GM12864 (cell line): ENCODE results near the gene ABCB4.

ENCODE experiments used
- DNase-seq: peaks from one replicate; pipeline ENCODE4 v3.0.0-alpha.2; 2011; ENCODE audit warnings: low read depth
- H3K4me3 ChIP-seq: 2 replicates; pipeline ENCODE4 v1.5.1; 2011; ENCODE audit warnings: mild to moderate bottlenecking, low read depth, low read length, control low read depth
- TF ChIP-seq, protein P1 (sequence below): IDR thresholded peaks from 2 replicates; pipeline ENCODE4 v1.5.1; 2011; ENCODE audit warnings: low read depth, mild to moderate bottlenecking, moderate library complexity, low read length, control low read depth, inconsistent platforms; ENCODE audit errors: missing control alignments

The ABCB4 gene

DNA sequence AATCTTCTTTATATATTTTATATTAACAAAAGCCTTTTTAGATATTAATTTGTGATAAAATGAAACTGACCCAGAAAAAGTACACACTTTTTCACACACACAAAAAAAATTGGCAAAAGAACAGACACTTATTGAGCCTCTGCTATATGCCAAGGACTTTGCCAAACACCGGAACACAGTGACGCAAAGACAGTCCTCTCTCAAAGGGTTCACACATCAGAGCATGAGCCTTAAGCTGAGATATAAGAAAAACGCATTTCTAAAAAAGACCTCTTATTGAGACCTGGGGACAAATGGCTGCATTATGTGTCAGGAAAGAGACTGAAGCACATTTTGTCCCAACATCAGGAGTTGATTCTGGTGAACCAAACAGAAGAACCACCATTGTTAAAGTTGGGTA, 24.0 kb upstream of the ABCB4 start:
- H3K4me3 ChIP-seq, result no peak overlapping the region
- TF ChIP-seq, protein P1, sequence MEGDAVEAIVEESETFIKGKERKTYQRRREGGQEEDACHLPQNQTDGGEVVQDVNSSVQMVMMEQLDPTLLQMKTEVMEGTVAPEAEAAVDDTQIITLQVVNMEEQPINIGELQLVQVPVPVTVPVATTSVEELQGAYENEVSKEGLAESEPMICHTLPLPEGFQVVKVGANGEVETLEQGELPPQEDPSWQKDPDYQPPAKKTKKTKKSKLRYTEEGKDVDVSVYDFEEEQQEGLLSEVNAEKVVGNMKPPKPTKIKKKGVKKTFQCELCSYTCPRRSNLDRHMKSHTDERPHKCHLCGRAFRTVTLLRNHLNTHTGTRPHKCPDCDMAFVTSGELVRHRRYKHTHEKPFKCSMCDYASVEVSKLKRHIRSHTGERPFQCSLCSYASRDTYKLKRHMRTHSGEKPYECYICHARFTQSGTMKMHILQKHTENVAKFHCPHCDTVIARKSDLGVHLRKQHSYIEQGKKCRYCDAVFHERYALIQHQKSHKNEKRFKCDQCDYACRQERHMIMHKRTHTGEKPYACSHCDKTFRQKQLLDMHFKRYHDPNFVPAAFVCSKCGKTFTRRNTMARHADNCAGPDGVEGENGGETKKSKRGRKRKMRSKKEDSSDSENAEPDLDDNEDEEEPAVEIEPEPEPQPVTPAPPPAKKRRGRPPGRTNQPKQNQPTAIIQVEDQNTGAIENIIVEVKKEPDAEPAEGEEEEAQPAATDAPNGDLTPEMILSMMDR, result no peak

GRCh38 chr7:87498893-87499292, 23.4 kb upstream of the ABCB4 start:
- TF ChIP-seq, protein P1, result no peak
- no peak overlapping the region for H3K4me3 ChIP-seq
- DNase-seq, result no peak

More for the DNA sequence above, 24.0 kb upstream of the ABCB4 start:
- DNase-seq, result no peak

DNA sequence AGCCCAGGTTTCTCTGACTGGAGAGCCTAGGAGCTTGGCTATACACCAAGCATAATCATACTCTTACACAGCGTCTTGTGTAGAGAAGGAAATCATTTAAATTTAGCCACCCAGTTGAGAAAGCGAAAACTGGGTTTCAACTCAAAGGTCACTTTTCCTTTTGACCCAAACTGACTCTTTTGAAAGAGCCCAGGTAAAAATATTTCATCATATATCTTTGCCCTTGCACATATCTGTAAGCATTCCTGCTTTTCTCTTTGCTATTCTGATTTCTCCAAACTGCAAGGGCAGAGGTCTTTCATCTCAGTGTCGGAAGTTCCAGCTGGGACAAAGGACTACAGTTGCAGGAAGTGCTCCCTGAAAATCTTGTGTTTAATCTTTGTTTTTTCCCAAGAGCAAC, 22.0 kb upstream of the ABCB4 start:
- TF ChIP-seq, protein P1, result no peak
- H3K4me3 ChIP-seq, result no peak overlapping the region
- no peak for DNase-seq

GRCh38 chr7:87495366-87495765, 19.9 kb upstream of the ABCB4 start:
- DNase-seq, result no peak
- TF ChIP-seq, protein P1, result no peak
- H3K4me3 ChIP-seq, result no peak overlapping the region

DNA sequence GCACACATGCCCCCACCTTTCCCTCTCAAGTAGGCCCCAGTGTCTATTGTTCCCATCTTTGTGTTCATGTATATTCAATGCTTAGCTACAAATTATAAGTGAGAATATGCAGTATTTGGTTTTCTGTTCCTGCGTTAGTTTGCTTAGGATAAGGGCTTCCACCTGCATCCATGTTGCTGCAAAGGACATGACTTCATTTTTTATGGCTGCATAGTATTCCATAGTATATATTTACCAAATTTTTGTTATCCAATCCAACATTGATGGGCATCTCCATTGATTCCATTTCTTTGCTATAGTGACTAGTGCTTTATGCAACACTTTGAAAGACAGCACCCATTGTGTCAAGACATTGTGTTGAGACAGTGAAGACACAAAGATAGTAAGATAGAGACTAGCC, 19.0 kb upstream of the ABCB4 start:
- TF ChIP-seq, protein P1, result no peak
- no peak for DNase-seq
- no peak overlapping the region for H3K4me3 ChIP-seq

GRCh38 chr7:87483131-87483530, 7.7 kb upstream of the ABCB4 start:
- no peak overlapping the region for H3K4me3 ChIP-seq
- no peak for DNase-seq
- TF ChIP-seq, protein P1, result no peak

GRCh38 chr7:87482115-87482514, 6.6 kb upstream of the ABCB4 start:
- DNase-seq, result no peak
- TF ChIP-seq, protein P1, result no peak
- H3K4me3 ChIP-seq, result no peak overlapping the region
